GM12801 (cell line): Measurements from ENCODE around the gene SOBP.

Experiments
- TF ChIP-seq, protein P1 (sequence below): IDR thresholded peaks from one replicate; pipeline ENCODE4 v1.5.1; 2011; ENCODE audit warnings: control low read depth; ENCODE audit not compliant: insufficient read length; ENCODE audit errors: extremely low read depth

The SOBP gene

DNA sequence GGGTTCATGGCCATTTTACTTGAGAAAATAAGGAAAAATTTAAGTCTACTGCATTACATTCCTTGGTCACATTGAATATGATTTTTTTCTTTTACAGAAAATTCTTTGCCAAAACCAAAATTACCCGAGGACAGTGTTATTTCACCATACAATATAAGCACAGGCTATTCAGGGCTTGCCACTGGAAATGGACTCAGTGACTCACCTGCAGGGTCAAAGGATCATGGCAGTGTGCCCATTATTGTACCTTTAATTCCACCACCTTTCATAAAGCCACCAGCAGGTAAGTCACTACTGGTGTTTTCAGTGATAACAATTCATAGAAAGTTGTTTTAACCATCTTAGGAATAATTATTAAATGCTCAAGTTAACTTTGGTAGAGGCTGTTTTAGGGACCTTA lies 16.2 kb downstream of the SOBP start:
- TF ChIP-seq, protein P1, sequence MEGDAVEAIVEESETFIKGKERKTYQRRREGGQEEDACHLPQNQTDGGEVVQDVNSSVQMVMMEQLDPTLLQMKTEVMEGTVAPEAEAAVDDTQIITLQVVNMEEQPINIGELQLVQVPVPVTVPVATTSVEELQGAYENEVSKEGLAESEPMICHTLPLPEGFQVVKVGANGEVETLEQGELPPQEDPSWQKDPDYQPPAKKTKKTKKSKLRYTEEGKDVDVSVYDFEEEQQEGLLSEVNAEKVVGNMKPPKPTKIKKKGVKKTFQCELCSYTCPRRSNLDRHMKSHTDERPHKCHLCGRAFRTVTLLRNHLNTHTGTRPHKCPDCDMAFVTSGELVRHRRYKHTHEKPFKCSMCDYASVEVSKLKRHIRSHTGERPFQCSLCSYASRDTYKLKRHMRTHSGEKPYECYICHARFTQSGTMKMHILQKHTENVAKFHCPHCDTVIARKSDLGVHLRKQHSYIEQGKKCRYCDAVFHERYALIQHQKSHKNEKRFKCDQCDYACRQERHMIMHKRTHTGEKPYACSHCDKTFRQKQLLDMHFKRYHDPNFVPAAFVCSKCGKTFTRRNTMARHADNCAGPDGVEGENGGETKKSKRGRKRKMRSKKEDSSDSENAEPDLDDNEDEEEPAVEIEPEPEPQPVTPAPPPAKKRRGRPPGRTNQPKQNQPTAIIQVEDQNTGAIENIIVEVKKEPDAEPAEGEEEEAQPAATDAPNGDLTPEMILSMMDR = no peak

DNA sequence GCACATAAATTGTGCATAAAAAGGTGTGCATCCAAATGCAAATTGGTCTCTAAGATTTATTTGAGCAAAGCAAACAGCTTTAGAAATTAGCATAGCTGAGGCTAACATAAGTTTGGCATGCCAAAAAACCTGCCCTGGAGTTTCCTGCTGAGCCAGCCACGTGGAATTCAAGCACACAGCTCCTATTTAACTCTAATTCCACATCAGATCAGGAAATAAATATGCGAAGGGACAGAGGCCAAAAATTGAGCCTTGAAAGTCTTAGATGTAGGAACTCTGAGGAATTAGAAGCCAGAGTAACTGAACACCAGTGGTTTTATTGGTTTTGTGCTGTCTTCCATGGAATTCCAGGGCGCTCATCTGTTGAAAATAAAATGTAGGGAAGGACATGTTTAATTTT lies 19.6 kb downstream of the SOBP start:
- TF ChIP-seq, protein P1 = no peak

DNA sequence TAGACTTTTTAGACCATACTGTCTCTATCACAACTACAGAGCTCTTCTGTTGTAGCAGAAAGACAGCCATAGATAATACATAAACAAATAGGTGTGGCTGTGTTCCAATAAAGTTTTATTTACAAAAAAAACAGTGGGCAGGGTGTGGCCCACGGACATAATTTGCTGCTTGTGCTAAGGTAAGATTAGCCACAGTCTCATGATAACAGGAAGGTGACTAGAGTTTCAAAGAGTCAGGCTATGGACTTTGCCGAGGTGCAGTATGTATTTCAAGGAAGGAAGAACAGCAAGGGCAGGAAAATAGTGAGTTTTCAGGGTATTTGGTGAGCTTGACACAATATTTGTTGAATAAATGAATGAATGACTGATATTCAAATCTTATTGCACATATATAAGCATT lies 20.2 kb downstream of the SOBP start:
- TF ChIP-seq, protein P1 = no peak

DNA sequence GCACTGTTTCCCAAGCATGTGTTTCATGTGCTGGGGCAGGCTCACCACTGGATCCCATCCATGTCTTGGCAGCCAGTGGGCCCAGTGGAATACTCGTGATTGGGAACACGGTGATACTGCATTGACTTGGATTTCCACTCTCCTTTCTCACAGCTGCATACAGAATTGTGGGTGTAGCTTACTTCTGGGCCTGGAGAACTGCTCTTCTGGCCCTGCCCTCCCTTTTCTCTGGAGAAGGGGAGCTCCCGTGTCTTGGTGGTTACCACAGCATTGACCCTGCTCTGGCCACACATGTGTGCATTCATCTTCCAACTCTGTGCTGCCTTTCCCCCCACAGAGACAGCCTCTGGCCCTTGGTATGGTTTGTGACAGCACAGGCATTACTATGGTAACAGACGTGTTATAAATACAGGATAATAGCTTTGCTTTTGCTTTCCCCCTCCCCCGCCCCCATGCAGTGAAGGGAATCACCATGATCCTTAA lies 21.6 kb downstream of the SOBP start:
- TF ChIP-seq, protein P1 = no peak

DNA sequence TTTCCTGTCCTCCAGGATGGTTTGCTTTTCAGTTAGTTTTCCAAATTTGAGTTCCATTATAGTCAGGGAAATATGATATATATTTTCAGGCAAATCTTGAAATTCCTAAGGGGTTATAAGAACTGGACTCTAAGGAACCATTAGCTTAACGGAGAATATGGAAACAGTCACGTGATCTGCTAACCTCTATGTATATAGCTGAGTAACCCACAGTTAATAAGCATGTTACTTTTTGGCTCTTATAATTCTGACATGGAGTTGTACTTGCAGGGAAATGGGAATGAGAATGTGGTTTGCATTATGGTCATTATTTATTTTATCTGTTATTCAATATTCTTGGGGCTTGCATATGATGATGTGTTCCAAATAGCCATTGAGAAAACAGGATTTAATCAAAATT lies 23.3 kb downstream of the SOBP start:
- TF ChIP-seq, protein P1 = no peak

- TF ChIP-seq, protein P1 = no peak
Measured at GRCh38 chr6:107515955-107516354, 26.0 kb downstream of the SOBP start.

DNA sequence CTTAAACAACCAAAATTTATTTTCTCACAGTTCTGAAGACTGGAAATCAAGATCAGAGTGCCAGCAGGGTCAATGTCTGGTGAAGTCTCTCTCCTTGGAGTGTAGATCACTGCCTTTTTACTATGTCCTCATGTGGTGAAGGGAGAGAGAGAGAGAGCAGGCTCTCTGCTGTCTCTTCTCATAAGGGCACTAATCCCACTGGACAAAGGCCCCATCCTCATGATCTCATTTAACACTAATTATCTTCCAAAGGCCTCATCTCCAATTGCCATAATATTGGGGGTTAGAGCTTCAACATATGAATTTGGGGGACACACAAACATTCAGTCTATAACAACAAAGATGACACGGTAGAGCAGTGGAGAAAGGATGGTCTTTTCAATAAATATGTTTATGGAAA lies 27.4 kb downstream of the SOBP start:
- TF ChIP-seq, protein P1 = no peak
